Measurements from ENCODE around the gene PRKRA. TPM values are rescaled to one million over a fixed set of nuclear protein-coding genes. Genes with fewer than 3 reads are reported as not detected.

PRKRA gene
- total and polyA plus RNA-seq, 2 of the 13 experiments (the other 11 are each of a cell fraction or from before 2014, with no cell fraction given): 53.1 to 74.7 TPM

- no peak for TF ChIP-seq ZNF550 (CRISPR knock-in tag; IDR thresholded peaks at IDR 0.05; ENCODE audit: borderline replicate concordance)
- TF ChIP-seq ERF (CRISPR knock-in tag; IDR thresholded peaks at IDR 0.05): peak; percentile 74
- TF ChIP-seq, protein P1, sequence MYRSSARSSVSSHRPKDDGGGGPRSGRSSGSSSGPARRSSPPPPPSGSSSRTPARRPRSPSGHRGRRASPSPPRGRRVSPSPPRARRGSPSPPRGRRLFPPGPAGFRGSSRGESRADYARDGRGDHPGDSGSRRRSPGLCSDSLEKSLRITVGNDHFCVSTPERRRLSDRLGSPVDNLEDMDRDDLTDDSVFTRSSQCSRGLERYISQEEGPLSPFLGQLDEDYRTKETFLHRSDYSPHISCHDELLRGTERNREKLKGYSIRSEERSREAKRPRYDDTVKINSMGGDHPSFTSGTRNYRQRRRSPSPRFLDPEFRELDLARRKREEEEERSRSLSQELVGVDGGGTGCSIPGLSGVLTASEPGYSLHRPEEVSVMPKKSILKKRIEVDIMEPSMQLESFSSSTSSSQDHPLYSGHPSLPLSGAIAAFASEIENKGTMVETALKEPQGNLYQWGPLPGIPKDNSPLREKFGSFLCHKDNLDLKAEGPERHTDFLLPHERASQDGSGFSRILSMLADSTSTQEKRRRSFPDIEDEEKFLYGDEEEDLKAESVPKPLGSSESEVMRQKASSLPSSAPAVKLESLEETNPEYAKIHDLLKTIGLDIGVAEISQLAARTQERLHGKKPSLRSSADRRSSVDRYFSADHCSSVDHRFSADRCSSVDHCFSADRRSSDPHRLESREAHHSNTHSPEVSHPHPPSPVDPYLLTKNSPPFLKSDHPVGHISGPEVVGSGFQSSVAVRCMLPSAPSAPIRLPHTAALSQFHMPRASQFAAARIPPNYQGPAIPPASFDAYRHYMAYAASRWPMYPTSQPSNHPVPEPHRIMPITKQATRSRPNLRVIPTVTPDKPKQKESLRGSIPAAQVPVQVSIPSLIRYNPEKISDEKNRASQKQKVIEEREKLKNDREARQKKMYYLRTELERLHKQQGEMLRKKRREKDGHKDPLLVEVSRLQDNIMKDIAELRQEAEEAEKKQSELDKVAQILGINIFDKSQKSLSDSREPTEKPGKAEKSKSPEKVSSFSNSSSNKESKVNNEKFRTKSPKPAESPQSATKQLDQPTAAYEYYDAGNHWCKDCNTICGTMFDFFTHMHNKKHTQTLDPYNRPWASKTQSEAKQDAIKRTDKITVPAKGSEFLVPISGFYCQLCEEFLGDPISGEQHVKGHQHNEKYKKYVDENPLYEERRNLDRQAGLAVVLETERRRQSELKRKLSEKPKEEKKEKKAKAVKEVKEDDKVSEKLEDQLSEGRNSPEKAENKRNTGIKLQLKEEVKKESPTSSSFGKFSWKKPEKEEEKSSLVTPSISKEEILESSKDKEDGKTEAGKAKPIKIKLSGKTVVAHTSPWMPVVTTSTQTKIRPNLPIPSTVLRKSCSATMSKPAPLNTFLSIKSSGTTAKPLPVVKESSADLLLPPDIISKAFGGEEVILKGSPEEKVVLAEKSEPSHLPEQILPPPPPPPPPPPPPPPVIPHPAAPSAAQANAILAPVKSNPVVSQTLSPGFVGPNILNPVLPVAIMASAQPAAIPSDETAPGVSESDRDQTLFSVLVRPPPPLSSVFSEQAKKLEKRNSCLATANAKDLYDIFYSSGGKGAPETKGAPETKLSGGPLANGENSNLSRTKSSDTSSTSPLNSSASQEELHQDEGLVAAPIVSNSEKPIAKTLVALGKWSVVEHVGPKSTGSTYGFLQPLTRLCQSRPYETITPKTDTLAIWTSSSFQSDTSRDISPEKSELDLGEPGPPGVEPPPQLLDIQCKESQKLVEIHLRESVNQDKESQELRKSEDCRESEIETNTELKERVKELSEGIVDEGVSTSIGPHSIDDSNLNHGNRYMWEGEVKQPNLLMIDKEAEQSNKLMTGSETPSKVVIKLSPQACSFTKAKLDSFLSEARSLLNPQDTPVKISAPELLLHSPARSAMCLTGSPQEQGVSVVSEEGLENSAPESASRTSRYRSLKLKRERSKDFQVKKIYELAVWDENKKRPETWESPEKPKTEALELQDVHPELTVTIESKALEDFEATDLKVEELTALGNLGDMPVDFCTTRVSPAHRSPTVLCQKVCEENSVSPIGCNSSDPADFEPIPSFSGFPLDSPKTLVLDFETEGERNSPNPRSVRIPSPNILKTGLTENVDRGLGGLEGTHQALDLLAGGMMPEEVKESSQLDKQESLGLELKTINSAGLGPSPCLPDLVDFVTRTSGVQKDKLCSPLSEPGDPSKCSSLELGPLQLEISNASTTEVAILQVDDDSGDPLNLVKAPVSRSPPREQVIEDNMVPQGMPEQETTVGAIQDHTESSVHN (CRISPR knock-in tag; IDR thresholded peaks at IDR 0.05): peak; percentile 62; the same call in 1 of the 2 replicates
- no peak for TF ChIP-seq ZFYVE20 (CRISPR knock-in tag; IDR thresholded peaks at IDR 0.05; ENCODE audit: borderline replicate concordance, low read depth)
- peak; percentile 70; the same call in 1 of the 2 replicates for TF ChIP-seq MYNN (CRISPR knock-in tag; IDR thresholded peaks at IDR 0.05; ENCODE audit: low read depth)
- TF ChIP-seq SRSF9 (IDR thresholded peaks at IDR 0.05; ENCODE audit: borderline replicate concordance, insufficient read depth, low read depth, low read length, poor library complexity, severe bottlenecking): no peak
- 0 out of 2 replicates have a peak, but pooled peaks have one; percentile 47 for TF ChIP-seq SPEN (CRISPR knock-in tag; IDR thresholded peaks at IDR 0.05; ENCODE audit: low read depth)
- TF ChIP-seq KLF12 (CRISPR knock-in tag; IDR thresholded peaks at IDR 0.05; ENCODE audit: borderline replicate concordance): peak; percentile 74; the same call in 1 of the 2 replicates
- TF ChIP-seq, protein P2, sequence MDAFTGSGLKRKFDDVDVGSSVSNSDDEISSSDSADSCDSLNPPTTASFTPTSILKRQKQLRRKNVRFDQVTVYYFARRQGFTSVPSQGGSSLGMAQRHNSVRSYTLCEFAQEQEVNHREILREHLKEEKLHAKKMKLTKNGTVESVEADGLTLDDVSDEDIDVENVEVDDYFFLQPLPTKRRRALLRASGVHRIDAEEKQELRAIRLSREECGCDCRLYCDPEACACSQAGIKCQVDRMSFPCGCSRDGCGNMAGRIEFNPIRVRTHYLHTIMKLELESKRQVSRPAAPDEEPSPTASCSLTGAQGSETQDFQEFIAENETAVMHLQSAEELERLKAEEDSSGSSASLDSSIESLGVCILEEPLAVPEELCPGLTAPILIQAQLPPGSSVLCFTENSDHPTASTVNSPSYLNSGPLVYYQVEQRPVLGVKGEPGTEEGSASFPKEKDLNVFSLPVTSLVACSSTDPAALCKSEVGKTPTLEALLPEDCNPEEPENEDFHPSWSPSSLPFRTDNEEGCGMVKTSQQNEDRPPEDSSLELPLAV (CRISPR knock-in tag; conservative IDR thresholded peaks at IDR 0.05; ENCODE audit: low read depth): no peak
- TF ChIP-seq BCLAF1 (IDR thresholded peaks at IDR 0.05): no peak
Observed at GRCh38 chr2:178414266-178415247, 36.4 kb downstream of the PRKRA start (continued).
